HCT116 (cell line): ENCODE measurements around the gene TFF2.

ENCODE experiments used
- EZH2phosphoT487 ChIP-seq: fragments of 200-600 bp; IDR thresholded peaks from 2 replicates; pipeline ENCODE4 v1.6.1; 2018; ENCODE audit warnings: antibody characterized with exemption, borderline replicate concordance
- TF ChIP-seq, protein P1 (sequence below), 3 experiments: fragments of 200-600 bp in 1 of 3; sonication (generic) in 1 of 3; IDR thresholded peaks in 2 of 3; conservative IDR thresholded peaks in 1 of 3; 2 replicates each; pipeline ENCODE4 v1.5.1; 2012 to 2017; ENCODE audit warnings: low read depth in 2 of 3, low read length in 2 of 3, antibody characterized with exemption in 1 of 3, borderline replicate concordance in 1 of 3, control low read depth in 1 of 3, mild to moderate bottlenecking in 1 of 3, mixed read lengths in 1 of 3, mixed run types in 1 of 3, moderate library complexity in 1 of 3; ENCODE audit not compliant: insufficient read depth in 1 of 3
- TF ChIP-seq, protein P2 (sequence below): IDR thresholded peaks from 2 replicates; pipeline ENCODE4 v1.6.1; 2012

DNA sequence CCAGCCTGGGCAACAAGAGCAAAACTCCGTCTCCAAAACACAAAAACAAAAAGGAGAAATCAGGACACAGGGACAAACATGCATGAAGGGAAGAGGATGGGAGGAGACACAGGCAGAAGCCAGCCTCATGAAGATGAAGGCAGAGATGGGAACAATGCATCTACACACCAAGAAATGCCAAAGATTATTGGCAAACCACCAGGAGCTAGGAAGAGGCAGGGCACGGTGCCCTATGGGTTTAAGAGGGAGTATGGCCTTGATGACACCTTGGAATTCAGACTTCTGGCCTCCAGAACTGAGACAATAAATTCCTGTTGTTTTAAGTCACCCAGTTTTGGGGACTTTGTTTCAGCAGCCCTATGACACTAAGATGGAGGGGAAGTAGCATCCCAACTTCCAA, 39.9 kb upstream of the TFF2 start:
- TF ChIP-seq, protein P1, sequence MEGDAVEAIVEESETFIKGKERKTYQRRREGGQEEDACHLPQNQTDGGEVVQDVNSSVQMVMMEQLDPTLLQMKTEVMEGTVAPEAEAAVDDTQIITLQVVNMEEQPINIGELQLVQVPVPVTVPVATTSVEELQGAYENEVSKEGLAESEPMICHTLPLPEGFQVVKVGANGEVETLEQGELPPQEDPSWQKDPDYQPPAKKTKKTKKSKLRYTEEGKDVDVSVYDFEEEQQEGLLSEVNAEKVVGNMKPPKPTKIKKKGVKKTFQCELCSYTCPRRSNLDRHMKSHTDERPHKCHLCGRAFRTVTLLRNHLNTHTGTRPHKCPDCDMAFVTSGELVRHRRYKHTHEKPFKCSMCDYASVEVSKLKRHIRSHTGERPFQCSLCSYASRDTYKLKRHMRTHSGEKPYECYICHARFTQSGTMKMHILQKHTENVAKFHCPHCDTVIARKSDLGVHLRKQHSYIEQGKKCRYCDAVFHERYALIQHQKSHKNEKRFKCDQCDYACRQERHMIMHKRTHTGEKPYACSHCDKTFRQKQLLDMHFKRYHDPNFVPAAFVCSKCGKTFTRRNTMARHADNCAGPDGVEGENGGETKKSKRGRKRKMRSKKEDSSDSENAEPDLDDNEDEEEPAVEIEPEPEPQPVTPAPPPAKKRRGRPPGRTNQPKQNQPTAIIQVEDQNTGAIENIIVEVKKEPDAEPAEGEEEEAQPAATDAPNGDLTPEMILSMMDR (IDR thresholded peaks at IDR 0.05 in 2 of 3, conservative IDR thresholded peaks at IDR 0.05 in 1 of 3; ENCODE audit: borderline replicate concordance in 1 of 3, insufficient read depth in 1 of 3, low read depth in 2 of 3, low read length in 2 of 3), result no peak
- TF ChIP-seq EZH2phosphoT487, result no peak
- TF ChIP-seq, protein P2, sequence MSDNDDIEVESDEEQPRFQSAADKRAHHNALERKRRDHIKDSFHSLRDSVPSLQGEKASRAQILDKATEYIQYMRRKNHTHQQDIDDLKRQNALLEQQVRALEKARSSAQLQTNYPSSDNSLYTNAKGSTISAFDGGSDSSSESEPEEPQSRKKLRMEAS, result no peak
